HG03103 (cell line): ENCODE data around the gene MEIOSIN.
A peak's percentile ranks its signal among the peaks of the same experiment; 100 is the strongest.

Experiments used
- ATAC-seq: cut with Tn5 transposase; IDR thresholded peaks from one replicate; pipeline ENCODE4 v1.9.1; 2021; ENCODE audit warnings: low read depth; ENCODE audit not compliant: unreplicated experiment

The MEIOSIN gene

DNA sequence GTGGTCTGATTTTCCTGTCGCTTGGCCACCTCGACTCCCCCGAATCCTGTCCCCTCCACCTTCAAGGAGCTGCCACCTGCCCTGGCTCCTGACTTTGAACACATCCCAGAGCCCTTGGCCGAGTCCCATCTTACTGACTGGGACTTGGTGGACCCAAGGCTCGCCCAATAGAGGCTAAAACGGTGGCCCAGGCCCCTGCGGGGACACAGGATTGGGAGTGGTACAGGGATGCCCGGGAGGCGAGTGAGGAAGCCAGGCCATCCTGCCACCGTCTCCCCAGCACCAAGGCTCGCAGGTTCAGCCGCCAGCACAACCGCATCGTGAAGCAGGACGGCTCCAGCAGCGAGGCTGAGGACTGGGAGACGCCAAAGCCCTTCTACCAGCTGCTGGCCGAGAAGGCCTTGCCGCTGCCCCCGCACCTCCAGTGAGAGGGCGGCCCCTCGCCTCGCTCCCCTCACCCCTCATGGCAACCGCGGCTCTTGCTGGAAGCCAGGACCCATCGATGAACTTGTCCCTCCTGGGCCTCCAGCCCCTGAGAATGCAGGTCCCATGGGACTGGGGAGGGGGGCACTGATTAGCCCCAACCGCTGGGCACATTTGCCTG lies 30.6 kb downstream of the MEIOSIN start:
- ATAC-seq: no peak

DNA sequence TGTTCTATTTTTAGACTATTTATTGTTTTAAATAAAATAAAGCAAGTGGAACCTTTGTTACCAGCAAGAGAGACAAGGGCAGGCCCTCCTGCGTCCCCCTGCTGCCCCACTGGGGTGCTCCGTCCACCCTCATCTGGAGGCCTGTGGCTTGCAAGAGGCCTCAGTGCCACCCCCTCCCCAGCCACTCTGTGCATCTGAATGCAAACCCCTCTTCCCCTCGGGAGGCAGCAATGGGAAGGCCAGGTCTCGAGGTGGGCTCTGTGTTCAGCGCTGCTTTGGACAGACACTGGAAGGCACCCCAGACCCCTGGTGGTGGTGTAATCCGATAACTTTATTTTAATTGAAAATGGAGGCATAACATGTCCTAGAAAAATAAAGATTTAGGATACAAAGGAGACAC lies 31.2 kb downstream of the MEIOSIN start:
- no peak for ATAC-seq

DNA sequence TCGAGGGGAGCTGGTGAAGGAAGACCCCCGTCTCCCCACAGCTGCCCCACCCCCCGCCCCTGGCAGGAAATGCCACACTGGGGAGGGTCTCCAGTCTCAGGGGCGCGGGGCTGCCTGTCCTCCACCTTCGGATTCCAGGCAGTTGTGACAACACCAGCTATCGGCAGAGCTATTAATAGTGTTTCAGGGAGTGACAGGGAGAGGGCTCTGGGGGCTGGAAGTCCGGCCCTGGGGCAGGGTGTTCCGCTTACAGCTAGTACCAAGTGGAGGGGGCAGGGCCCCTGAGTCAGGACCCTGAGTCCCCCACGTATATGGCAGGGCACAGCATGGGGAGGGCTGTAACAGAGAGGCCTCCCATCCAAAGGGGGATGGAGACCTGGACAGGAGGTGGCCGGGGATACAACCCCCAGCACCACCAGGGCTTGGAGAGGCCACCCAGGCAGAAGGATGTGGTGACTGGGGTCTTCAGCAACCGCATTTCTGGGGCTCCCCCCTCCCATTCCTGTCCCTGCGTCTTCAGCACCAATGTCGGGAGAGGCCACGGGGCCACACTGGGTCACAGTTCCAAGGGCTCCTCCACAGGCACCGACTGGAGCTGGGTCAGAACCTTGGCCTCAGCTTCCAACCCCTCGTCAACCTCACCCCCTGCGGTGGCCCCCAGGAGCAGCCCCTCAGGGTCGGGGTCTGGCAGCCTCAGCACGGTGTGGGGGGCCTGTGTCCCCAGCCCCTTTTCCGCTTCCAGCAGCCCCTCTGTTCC lies 31.9 kb downstream of the MEIOSIN start:
- no peak for ATAC-seq

DNA sequence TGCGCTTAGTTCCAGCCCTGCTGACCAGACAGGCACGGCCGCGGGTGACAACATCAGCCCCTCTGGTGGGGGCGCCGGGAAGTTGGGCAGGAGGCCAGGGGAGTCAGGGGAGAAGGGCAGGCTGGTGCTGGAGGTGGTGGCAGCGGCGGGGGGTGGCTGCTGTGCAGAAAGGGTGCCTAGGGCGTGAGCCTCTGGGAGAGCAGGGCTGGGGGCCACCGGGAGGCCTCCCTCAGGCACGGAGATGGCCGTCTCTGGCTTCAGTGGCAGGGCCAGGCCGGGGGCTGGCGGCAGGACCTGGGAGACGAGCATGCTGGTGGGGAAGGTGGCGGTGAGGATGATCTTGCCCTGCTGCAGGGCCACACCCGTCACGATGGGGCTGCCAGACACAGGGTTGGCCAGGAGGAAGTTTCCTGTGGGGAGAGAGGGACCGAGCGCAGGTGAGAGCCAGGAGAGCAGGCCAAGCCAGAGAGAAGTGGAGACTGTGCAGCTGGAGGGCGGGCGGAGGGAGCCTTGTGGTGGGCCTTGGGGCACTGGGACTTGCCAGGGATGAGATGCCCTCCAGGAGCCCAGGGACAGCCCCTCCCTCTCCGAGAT lies 32.6 kb downstream of the MEIOSIN start:
- ATAC-seq: no peak

DNA sequence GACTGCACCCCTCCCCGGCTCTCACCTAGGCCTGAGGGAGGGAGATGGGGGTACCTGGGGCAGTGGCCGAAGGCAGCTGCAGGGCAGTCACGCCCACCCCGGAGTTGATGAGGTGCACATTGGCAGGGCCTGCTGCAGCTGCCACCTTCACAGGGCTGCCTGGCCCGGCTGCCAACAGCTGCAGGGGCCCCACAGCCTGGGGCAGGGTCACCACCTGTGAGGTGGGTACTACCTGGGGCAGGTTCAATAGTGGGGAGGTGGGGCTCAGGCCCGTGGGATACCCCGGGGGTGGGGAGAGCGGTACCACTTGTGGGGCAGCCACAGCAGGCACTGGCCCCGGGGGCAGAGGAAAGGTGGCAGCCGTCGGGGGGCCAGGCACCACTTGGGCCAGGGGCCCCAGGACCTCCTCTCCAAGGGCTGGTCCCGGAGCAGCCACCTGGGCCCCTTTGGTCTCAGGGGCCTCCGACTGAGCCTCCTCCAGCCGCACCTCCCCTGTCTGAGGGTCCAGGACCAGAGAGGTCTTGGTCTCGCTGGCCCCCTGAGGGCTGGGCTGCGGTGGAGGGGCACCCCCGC lies 33.1 kb downstream of the MEIOSIN start:
- ATAC-seq: no peak

DNA sequence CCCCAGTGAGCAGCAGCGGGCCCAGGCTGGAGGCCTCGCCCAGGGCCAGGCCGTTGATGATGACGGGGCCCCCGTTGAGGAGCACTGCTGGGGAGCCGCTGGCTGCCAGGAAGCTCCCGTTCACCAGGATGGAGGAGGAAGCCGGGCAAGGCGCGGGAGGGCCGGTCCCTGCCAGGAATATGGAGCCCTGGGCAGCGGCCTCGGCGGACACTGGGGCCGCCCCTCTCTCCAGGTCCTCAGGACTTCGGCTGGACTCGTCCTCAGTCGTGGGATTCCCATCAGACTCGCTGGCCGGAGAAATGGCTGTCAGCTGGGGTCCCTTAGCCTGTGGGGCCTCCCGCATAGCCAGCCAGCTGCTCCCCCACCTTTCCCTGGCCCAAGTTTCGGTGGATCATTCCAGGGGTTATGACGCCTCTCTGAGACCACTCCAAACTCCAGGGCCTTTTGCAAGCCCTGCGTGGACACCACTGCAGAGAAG lies 33.7 kb downstream of the MEIOSIN start:
- no peak for ATAC-seq

DNA sequence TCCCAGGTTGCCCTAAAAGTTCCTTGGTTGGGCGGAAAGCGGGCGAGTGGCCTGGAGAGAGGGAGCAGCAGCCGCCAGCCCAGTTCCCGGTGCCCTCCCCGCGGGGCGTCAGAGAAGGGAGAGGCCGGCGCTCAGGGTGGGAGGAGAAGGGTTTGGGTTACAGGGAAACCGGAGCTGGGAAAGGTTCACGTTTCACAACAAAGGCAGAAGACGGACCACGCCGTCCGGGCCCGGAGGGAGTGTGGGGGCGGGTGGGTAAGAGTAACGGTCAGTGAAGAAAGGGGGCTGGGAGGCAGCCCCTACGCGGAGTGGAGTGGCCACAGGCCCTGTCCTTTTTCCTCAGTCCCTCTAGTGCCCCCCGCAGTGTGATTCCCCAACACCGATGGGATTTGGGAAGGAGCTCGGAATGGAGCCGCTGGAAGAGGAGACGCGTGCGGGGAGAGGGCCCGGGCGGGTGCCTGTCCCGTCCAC lies 34.2 kb downstream of the MEIOSIN start:
- no peak for ATAC-seq

DNA sequence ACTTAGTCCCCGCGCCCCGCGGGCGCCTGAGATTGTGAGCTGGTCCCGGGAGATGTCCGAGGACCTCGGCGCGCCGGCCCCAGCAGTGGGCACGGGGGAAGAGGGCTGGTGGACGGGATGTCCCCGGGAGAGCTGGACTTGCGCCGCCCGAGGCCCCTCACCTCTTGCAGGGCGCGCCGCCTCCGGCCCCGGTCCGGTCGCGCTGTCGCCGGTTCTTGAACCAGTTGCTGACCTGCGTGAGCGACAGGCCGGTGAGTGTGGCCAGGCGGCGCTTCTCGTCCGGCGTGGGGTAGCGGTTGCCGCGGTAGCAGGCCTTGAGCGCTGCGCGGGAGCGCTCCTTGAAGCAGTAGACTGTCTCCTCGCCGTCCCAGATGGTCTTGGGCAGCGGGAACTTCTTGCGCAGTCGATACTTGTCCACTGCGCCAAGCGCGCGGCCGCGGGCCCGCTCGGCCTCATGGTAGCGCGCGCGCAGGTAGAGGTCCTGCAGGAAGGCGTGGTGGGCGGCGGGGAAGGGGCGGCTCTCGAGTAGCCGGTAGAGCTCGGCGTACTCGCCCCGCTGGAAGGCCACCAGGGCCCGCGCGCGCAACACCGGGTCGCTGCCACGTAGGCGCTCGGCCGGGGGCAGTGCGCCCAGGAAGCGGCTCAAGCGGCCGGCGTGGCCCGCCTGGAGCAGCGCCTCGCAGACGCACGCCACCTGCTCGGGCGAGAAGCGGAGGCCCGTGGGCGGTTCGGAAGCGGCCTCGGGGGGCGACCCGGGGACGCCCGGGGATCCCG lies 34.8 kb downstream of the MEIOSIN start:
- ATAC-seq: no peak

DNA sequence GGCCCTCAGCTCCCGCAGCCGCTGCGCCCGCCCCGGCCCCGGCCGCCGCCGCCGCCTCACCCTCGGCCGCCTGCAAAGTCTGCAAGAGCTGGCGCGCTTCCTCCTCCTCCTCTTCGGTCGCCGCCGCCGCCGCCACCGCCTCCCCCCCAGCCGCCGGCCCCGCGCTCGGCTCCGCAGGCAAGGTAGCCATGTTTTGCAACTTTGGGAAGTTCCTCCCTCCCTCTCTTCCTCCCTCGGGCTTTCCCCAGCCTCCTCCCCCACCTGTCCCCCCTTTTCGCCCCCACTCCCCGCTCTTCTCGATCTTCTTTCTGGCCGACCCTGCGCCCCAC lies 35.4 kb downstream of the MEIOSIN start:
- no peak for ATAC-seq

DNA sequence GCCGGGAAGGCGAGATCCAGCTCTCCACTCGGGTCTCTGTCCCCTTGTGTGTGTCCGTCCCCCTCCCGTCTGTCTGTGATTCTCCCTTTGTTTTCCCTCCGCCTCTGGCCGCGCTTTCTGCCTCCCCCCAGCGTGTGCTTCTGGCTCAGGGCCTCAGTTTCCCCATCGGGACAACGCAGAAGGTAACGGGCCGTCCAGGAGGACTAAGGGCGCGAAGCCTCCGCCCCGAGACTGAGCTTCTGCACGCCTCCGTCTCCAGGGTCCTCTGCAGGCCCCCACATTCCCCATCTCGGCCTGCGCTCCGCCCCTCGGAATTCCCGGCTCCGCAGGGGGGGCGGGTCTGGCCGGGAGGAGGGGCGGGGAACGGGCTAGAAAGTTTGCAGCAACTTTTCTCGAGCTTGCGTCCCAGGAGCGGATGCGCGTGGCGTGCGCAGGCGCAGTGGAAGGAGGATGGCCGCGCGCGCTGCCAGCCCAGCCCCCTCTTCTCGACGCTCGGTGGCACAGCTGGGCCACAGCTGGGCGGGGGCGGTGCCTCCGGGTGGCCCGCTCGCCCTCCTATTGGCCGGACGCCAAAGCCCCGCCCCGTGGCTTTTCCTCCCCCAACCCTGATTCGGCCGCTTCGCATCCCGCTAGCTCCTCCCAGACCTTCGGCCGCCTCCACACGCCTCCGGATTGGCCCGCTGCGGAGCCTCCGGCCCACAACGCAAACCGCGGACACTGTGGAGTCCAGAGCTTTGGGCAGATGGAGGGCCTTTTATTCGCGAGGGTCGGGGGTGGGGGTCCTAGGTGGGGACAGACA lies 35.9 kb downstream of the MEIOSIN start, which contains the start of gene SIX5:
SIX5 (minus strand) TSS at position 269 of the 799 bp plus-strand sequence. CDS start 408 bp downstream, outside the sequence.
- peak; percentile 41 for ATAC-seq

DNA sequence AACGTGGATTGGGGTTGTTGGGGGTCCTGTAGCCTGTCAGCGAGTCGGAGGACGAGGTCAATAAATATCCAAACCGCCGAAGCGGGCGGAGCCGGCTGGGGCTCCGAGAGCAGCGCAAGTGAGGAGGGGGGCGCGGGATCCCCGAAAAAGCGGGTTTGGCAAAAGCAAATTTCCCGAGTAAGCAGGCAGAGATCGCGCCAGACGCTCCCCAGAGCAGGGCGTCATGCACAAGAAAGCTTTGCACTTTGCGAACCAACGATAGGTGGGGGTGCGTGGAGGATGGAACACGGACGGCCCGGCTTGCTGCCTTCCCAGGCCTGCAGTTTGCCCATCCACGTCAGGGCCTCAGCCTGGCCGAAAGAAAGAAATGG lies 36.6 kb downstream of the MEIOSIN start:
- ATAC-seq: no peak

DNA sequence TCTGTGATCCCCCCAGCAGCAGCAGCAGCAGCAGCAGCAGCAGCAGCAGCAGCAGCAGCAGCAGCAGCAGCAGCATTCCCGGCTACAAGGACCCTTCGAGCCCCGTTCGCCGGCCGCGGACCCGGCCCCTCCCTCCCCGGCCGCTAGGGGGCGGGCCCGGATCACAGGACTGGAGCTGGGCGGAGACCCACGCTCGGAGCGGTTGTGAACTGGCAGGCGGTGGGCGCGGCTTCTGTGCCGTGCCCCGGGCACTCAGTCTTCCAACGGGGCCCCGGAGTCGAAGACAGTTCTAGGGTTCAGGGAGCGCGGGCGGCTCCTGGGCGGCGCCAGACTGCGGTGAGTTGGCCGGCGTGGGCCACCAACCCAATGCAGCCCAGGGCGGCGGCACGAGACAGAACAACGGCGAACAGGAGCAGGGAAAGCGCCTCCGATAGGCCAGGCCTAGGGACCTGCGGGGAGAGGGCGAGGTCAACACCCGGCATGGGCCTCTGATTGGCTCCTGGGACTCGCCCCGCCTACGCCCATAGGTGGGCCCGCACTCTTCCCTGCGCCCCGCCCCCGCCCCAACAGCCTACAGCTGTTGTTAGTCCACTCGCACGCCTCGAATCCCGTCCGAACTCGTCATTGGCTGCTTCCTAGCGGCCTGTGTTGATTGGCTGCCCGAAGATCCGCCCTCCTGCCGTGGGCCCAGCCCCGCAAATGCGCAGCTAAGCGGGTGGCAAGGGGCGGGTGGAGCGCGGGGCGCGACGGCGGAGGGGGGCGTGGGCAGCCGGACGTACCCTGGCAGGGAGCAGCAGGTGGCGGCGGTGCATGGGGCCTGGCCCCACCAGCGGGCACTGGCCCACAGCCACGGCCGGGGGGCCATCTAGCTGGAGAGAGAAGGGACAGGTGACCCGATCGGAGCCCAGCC lies 37.2 kb downstream of the MEIOSIN start:
- ATAC-seq: peak; percentile 41

DNA sequence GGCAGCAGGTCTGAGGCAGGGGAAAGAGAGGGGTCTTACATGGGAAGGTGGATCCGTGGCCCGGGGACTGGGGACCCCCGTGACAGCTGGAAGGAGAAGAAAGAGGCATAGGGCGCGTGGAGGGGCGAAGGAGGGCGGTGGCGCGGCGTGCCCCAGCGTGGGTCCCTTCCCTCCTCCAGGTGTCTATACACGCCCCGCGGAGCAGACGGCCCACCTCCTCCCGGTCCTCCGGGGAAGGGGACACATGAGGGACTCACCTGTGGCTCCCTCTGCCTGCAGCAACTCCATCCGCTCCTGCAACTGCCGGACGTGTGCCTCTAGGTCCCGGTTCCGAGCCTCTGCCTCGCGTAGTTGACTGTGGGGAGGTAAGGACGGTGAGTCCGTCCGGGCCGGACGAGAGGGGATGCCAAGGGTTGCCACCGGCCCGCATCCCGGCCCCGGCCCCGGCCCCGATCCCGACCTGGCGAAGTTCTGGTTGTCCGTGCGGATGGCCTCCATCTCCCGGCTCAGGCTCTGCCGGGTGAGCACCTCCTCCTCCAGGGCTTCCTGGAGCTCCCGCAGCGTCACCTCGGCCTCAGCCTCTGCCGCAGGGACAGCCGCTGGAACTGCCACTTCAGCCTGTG lies 38.2 kb downstream of the MEIOSIN start:
- ATAC-seq: no peak

DNA sequence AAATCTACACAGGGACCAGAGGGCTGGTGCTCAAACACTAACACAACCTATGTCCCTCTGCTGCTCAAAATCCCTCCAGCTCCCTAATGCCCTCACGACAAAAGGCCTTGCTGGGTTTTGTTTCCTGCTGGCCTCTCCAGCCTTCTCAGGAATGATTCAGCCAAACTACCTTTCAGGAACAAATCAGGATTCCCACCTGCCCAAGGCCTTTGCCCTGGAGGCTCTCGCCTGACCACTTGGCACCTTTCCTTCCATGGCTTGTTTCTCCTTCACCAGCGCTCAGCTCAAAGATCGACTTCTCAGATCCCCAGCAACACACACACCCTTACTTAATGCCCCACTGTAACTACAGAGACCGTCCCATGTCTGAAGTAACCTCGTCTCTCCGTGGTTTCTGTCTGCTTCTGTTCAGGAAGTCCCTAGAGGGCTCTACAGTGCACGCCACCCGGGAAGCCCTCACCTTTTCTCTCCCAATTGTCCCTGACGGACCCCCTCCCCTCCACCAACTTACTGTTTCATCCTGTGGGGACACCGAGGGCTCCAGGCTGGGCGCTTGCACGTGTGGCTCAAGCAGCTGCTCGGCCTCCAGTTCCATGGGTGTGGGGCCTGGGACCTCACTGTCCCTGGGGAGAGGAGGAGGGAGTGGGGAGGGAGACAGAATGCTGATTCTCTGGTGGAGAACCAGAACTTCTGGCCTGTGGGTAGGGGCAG lies 39.0 kb downstream of the MEIOSIN start:
- ATAC-seq: no peak

DNA sequence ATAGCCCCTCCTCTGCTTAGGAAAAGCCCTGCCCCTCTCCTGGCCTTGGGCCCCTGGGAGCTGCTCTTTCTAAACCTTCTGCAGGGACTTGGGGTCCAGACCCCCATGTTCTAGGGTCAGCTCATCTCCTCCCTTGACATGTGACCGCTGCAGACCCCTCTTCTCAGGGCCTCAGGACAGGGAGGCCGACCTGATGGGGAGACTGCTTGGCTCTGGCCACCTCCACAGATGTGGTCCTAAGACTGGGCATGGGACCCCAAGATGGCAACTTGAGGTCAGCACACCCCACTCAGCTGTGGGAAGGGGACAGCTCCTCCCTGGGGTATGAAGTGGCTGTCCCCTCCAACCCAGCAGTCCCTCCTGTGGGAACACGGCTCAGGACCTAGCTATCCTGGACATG lies 39.7 kb downstream of the MEIOSIN start:
- ATAC-seq: no peak

DNA sequence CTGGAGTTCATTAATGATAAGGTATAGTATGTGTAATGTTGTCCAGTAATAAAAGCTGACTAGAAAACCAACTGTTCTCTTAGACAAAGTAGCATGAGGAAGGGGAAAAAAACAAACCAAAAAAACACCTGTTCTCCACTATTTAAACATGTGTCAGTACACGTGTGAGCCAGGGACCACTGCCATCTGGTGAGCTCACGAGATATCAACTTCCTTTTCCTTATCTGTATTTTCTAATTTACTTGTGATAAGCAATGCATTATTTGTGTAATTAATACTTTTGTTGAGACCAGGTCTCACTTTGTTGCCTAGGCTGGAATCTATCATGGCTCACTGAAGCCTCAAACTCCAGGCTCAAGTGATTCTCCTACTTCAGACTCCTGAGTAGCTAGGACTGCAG lies 40.1 kb downstream of the MEIOSIN start:
- no peak for ATAC-seq

DNA sequence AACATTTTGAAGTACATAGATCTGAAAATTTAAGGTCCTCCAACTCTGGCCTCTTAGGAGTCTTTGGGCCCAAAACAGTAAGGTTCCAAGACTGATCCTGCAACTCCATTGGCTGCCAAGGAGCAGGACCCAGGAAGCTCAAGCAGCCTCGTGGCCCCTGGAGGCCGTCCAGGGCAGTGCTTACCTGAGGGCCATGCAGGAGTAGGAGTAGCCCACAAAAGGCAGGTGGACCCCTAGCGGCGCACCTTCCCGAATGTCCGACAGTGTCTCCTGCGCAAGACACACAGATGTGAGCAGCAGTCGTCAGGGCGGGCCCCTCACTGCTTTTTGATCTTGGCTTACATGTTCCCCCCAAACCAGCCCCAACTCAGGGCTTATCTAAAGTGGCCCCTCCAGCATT lies 41.5 kb downstream of the MEIOSIN start:
- no peak for ATAC-seq

DNA sequence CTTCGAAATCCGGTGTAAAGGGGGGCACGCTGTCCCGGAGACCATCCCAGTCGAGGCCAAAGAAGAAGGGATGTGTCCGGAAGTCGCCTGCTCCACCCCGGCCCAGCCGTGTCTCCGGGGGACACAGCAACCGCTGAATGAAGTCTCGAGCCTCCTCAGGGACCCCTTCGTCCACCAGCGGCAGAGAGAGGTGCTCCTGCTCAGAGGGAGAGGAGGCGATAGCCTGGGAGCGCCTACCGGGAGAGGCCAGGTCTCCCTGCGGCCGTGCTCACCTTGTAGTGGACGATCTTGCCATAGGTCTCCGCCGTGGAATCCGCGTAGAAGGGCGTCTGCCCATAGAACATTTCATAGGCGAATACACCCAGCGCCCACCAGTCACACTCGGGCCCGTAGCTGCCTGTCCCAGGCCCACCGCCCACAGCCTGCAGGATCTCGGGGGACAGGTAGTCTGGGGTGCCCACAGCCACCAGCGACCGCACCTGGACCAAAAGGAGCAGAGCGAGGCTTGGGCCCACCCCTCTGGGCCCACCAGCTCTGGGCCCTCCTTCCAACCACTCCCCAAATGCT lies 44.2 kb downstream of the MEIOSIN start:
- ATAC-seq: no peak
